BLaER1 treated with 17β-estradiol and CSF1 and Interleukin-3, amounts not matched to agents 10 nM and 100 nM (cell line): Measurements from ENCODE around the gene FOCAD.
A peak's percentile ranks its signal among the peaks of the same experiment; 100 is the strongest.

Experiments
- H3K27ac ChIP-seq, 11 experiments: shearing (Covaris generic); formaldehyde crosslinking; 2 replicates each; pipeline ENCODE4 v1.8.1; 2022
- H3K27me3 ChIP-seq, 11 experiments: shearing (Covaris generic); formaldehyde crosslinking; 2 replicates each; pipeline ENCODE4 v1.8.1; 2022
- H3K36me3 ChIP-seq, 11 experiments: shearing (Covaris generic); formaldehyde crosslinking; 2 replicates each; pipeline ENCODE4 v1.8.1; 2022
- H3K4me1 ChIP-seq, 10 experiments: shearing (Covaris generic); formaldehyde crosslinking; 2 replicates each; pipeline ENCODE4 v1.8.1; 2022
- H3K4me2 ChIP-seq, 11 experiments: shearing (Covaris generic); formaldehyde crosslinking; 2 replicates each; pipeline ENCODE4 v1.8.1; 2022
- H3K4me3 ChIP-seq, 10 experiments: shearing (Covaris generic); formaldehyde crosslinking; 2 replicates each; pipeline ENCODE4 v1.8.1; 2022
- H3K9ac ChIP-seq, 11 experiments: shearing (Covaris generic); formaldehyde crosslinking; 2 replicates each; pipeline ENCODE4 v1.8.1; 2022
- H3K9me3 ChIP-seq, 11 experiments: shearing (Covaris generic); formaldehyde crosslinking; replicated peaks in 1 of 11; 2 replicates each; pipeline ENCODE4 v1.8.1; 2022
- H4K20me1 ChIP-seq, 11 experiments: shearing (Covaris generic); formaldehyde crosslinking; 2 replicates each; pipeline ENCODE4 v1.8.1; 2022
- Cebpa-rat ChIP-seq, 11 experiments: shearing (Covaris generic); IDR thresholded peaks; 2 replicates each; pipeline ENCODE4 v1.8.1; 2022

The FOCAD gene

DNA sequence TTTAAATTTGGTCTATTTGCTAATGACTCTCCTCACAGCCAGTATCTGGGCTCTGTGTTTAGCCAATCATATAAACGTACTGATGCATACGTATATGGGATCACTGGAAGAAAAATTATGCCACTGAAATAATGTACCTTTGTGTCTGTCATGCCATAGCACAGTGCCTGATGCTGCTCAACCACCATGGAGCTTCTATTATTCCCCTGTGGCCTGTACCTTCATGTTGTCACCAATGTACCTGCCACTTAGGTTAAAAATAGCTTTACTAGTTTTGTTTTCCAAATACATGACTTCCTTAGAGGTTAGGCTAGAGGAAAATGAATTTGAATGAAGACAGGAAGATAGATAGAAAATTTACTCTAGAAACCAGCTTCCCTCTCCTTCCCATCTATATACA lies 312.8 kb downstream of the FOCAD start:
- Histone ChIP-seq H4K20me1 (no peaks in the 10 kb centered on the region), H3K4me2 (no peak overlapping the region), H3K27ac (no peak overlapping the region), H3K9ac (no peak overlapping the region), H3K36me3 (peaks cover 0 to 40% (median 7%) of the 10 kb centered on the region in 11 experiments; a peak in 11 of 22 replicates), H3K4me1 (peaks cover 9 to 24% (median 18%) of the 10 kb centered on the region in 10 experiments), H3K9me3 (peaks cover 10 to 19% (median 13%) of the 10 kb centered on the region in 11 experiments; a peak in 21 of 22 replicates), H3K4me3 (no peak overlapping the region), H3K27me3 (no peaks in the 10 kb centered on the region)
- no peak for TF ChIP-seq Cebpa-rat (IDR thresholded peaks at IDR 0.05)

DNA sequence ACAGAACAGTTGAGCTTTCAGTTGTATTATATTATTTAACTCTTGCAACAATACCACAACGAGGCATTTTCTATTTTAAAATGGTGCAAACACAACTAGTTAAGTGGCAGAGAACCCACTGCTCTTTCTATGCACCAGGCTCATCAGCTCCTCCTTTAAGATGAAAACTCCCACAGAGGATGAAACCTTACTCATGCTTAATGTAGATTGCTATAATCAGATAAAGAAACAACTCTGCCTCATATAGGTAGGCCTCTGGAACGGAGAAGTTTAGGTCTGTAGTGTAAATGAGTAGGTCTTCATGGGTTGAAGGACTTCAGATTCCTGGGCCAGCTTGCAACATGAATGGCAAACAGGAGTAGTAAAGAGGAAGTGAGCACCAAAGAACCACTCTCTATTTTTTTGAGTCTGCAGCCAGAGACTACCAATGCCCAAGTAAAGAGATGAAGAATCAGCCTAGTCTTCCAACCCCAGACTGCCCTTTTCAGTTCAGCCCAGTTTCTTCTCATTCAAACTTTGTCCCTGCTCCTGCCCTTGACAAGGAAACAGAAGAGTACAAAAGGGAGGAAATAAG lies 313.5 kb downstream of the FOCAD start:
- H3K4me2 ChIP-seq, result no peak overlapping the region
- TF ChIP-seq Cebpa-rat (IDR thresholded peaks at IDR 0.05), result no peak
- H3K27ac ChIP-seq, result no peak overlapping the region
- no peak overlapping the region for H3K4me3 ChIP-seq
- H4K20me1 ChIP-seq, result no peaks in the 10 kb centered on the region
- peaks cover 0 to 38% (median 7%) of the 10 kb centered on the region in 11 experiments; a peak in 11 of 22 replicates for H3K36me3 ChIP-seq
- no peaks in the 10 kb centered on the region for H3K27me3 ChIP-seq
- H3K9me3 ChIP-seq, result peaks cover 10 to 23% (median 16%) of the 10 kb centered on the region in 11 experiments; a peak in 21 of 22 replicates
- H3K4me1 ChIP-seq, result peaks cover 9 to 24% (median 18%) of the 10 kb centered on the region in 10 experiments
- no peak overlapping the region for H3K9ac ChIP-seq

GRCh38 chr9:21001581-21001980 lies 317.5 kb downstream of the FOCAD start:
- Histone ChIP-seq H3K27ac (no peak overlapping the region), H3K4me3 (no peak overlapping the region), H3K4me2 (no peak overlapping the region), H3K9ac (no peak overlapping the region), H3K4me1 (peaks cover 0 to 6% (median 0%) of the 10 kb centered on the region in 10 experiments; a peak in 2 of 20 replicates), H3K27me3 (no peaks in the 10 kb centered on the region), H3K36me3 (peaks cover 4 to 46% (median 21%) of the 10 kb centered on the region in 11 experiments; a peak in 17 of 22 replicates), H3K9me3 (peaks cover 10 to 23% (median 16%) of the 10 kb centered on the region in 11 experiments; a peak in 21 of 22 replicates), H4K20me1 (no peaks in the 10 kb centered on the region)
- TF ChIP-seq Cebpa-rat (IDR thresholded peaks at IDR 0.05), result no peak

DNA sequence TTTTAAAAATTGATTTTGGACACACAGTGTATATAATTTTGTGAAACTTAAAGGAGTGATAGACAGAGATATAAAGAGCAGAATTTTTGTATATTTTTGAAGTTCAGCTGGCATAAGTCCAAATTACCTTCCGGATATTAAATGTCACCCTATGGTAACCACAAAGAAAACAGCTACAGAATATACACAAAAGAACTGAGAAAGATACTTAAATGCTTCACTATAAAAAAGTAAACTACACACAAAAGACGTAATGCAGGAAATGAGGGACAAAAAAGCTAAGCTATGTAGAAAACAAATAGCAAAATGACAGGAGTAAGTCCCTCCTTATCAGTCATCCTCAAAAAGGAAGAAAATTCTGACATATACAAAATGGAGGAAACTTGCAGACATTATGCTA lies 318.0 kb downstream of the FOCAD start:
- no peak overlapping the region for H3K4me3 ChIP-seq
- no peak overlapping the region for H3K4me2 ChIP-seq
- no peak for TF ChIP-seq Cebpa-rat (IDR thresholded peaks at IDR 0.05)
- H3K9me3 ChIP-seq, result peaks cover 10 to 23% (median 16%) of the 10 kb centered on the region in 11 experiments; a peak in 21 of 22 replicates
- H3K27me3 ChIP-seq, result no peaks in the 10 kb centered on the region
- no peaks in the 10 kb centered on the region for H4K20me1 ChIP-seq
- peaks cover 4 to 46% (median 21%) of the 10 kb centered on the region in 11 experiments; a peak in 17 of 22 replicates for H3K36me3 ChIP-seq
- H3K9ac ChIP-seq, result no peak overlapping the region
- H3K4me1 ChIP-seq, result peaks cover 0 to 6% (median 0%) of the 10 kb centered on the region in 10 experiments; a peak in 2 of 20 replicates
- no peak overlapping the region for H3K27ac ChIP-seq

GRCh38 chr9:21015129-21015815 lies 331.2 kb downstream of the FOCAD start:
- no peaks in the 10 kb centered on the region for H4K20me1 ChIP-seq
- H3K27me3 ChIP-seq, result no peaks in the 10 kb centered on the region
- no peak overlapping the region for H3K9ac ChIP-seq
- TF ChIP-seq Cebpa-rat (IDR thresholded peaks at IDR 0.05), result no peak
- H3K4me1 ChIP-seq, result peaks cover 0 to 12% (median 0%) of the 10 kb centered on the region in 10 experiments; a peak in 4 of 20 replicates
- peak overlapping the region in 2 of 11 experiments; percentile 6 to 10; a peak in 2 of 22 replicates for H3K4me2 ChIP-seq
- peaks cover 0 to 12% (median 0%) of the 10 kb centered on the region in 11 experiments; a peak in 2 of 22 replicates for H3K9me3 ChIP-seq
- no peak overlapping the region for H3K4me3 ChIP-seq
- H3K36me3 ChIP-seq, result peaks cover 0 to 56% (median 24%) of the 10 kb centered on the region in 11 experiments; a peak in 13 of 22 replicates
- H3K27ac ChIP-seq, result no peak overlapping the region

DNA sequence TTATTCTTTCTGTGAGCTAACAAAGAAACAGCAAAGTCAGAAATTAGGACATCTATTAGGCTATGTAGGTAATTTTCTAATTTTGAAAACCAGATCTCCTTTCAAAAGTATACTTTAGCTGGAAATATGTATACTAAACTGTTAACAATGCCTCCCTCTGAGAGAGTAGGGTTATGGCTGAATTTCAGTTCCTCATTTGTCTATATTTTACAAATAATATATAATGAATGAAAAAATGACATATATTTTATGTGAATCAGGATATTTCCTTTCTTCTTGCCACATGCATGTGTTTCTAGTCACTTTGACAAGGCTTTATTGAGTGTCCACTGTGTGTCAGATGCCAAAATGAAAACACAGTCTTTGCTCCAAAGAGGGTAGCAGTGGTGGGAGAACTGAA lies 331.9 kb downstream of the FOCAD start:
- Histone ChIP-seq H3K4me2 (peak overlapping the region in 2 of 11 experiments; percentile 6 to 10; a peak in 2 of 22 replicates), H3K27me3 (no peaks in the 10 kb centered on the region), H3K4me3 (no peak overlapping the region), H3K4me1 (peaks cover 0 to 12% (median 0%) of the 10 kb centered on the region in 10 experiments; a peak in 4 of 20 replicates), H4K20me1 (no peaks in the 10 kb centered on the region), H3K27ac (no peak overlapping the region), H3K9ac (no peak overlapping the region), H3K36me3 (peaks cover 0 to 52% (median 21%) of the 10 kb centered on the region in 11 experiments; a peak in 13 of 22 replicates), H3K9me3 (peaks cover 0 to 8% (median 0%) of the 10 kb centered on the region in 11 experiments; a peak in 2 of 22 replicates)
- no peak for TF ChIP-seq Cebpa-rat (IDR thresholded peaks at IDR 0.05)

GRCh38 chr9:21016701-21017491 lies 332.8 kb downstream of the FOCAD start:
- Histone ChIP-seq H3K9ac (no peak overlapping the region), H3K27ac (no peak overlapping the region), H3K36me3 (peaks cover 0 to 43% (median 16%) of the 10 kb centered on the region in 11 experiments; a peak in 11 of 22 replicates), H3K9me3 (peaks cover under 1 to 8% (median 1%) of the 10 kb centered on the region in 11 experiments; a peak in 13 of 22 replicates), H3K4me3 (no peak overlapping the region), H3K4me1 (peaks cover 0 to 12% (median 0%) of the 10 kb centered on the region in 10 experiments; a peak in 4 of 20 replicates), H3K4me2 (peak overlapping the region in 1 of 11 experiments; percentile 2; a peak in 2 of 22 replicates), H3K27me3 (no peaks in the 10 kb centered on the region), H4K20me1 (no peaks in the 10 kb centered on the region)
- TF ChIP-seq Cebpa-rat (IDR thresholded peaks at IDR 0.05), result no peak

DNA sequence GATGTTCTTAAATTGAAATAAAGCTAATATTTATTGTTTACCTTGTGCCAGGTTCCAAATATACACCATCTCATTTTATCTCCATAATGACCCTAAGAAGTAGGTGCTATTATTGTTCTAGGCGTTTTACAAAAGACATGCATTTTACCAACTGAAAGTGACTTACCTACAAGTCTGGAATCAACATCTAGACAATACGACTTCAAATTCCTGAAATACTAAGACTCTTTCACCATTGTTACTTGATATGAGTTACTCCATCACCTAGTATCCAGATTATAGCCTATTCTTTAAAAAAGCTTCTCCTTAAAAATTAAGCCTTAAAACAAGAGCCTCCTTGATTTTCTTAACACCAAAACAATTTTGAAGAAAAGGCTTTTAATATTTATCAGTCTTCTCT lies 334.1 kb downstream of the FOCAD start:
- Histone ChIP-seq H3K4me2 (no peak overlapping the region), H3K4me3 (no peak overlapping the region), H3K27me3 (no peaks in the 10 kb centered on the region), H3K27ac (no peak overlapping the region), H4K20me1 (no peaks in the 10 kb centered on the region), H3K9ac (no peak overlapping the region), H3K4me1 (peaks cover 0 to 12% (median 0%) of the 10 kb centered on the region in 10 experiments; a peak in 6 of 20 replicates), H3K9me3 (peaks cover 5 to 18% (median 7%) of the 10 kb centered on the region in 11 experiments; a peak in 14 of 22 replicates), H3K36me3 (peaks cover 0 to 32% (median 11%) of the 10 kb centered on the region in 11 experiments; a peak in 11 of 22 replicates)
- no peak for TF ChIP-seq Cebpa-rat (IDR thresholded peaks at IDR 0.05)
